Kidney (tissue), 14 donors: ENCODE data around the gene TNS3. TPM values are rescaled to one million over a fixed set of nuclear protein-coding genes. Genes with fewer than 3 reads are reported as not detected.

ENCODE experiments used
- DNase-seq, 5 donors: peaks; one replicate each; pipeline ENCODE4 v3.0.0-alpha.2; 2013 to 2020
- FAIRE-seq: peaks from 2 replicates; lab custom pipeline; 2012; peaks lifted over from hg19 to GRCh38; lab: Jason Lieb, UNC
- H3K27ac ChIP-seq, 2 donors: one replicate each; pipeline ENCODE4 v1.7.0; 2013; ENCODE audit warnings: low read depth in 2 of 2, low read length in 2 of 2, inconsistent platforms in 1 of 2
- H3K27me3 ChIP-seq: one replicate; pipeline ENCODE4 v1.7.1; 2013; ENCODE audit warnings: low read length, inconsistent platforms; ENCODE audit not compliant: control insufficient read depth, insufficient read depth
- H3K36me3 ChIP-seq, 3 donors: one replicate each; pipeline versions ENCODE4 v1.7.0 to v1.7.1; 2013; ENCODE audit warnings: low read length in 3 of 3, control low read depth in 1 of 3, inconsistent platforms in 1 of 3; ENCODE audit not compliant: insufficient read depth in 3 of 3, control insufficient read depth in 2 of 3
- H3K4me1 ChIP-seq, 3 donors: one replicate each; pipeline versions ENCODE4 v1.7.0 to v1.7.1; 2013; ENCODE audit warnings: low read length in 3 of 3, inconsistent platforms in 1 of 3, low read depth in 1 of 3; ENCODE audit not compliant: control insufficient read depth in 2 of 3, insufficient read depth in 2 of 3
- H3K4me3 ChIP-seq, 3 donors: one replicate each; pipeline versions ENCODE4 v1.7.0 to v1.8.1; 2013; ENCODE audit warnings: low read length in 3 of 3, control low read depth in 1 of 3, inconsistent platforms in 1 of 3
- H3K9ac ChIP-seq, 3 donors: one replicate each; pipeline versions ENCODE4 v1.7.0 to v1.7.1; 2013; ENCODE audit warnings: low read length in 3 of 3, control low read depth in 1 of 3, inconsistent platforms in 1 of 3
- H3K9me3 ChIP-seq, 3 donors: one replicate each; pipeline versions ENCODE4 v1.7.0 to v1.7.1; 2013; ENCODE audit warnings: low read length in 3 of 3, control low read depth in 1 of 3, inconsistent platforms in 1 of 3; ENCODE audit not compliant: control insufficient read depth in 2 of 3, insufficient read depth in 1 of 3
- intact Hi-C: fragments of 100-400 bp; cut with DNase I; formaldehyde crosslinking; loops from one replicate; pipeline ENCODE4 v1.11.1; 2022
- polyA plus RNA-seq: library from polyadenylated mRNA; stranded (reverse); fragments of 350-450 nt; fragmentation: Illumina TruSeq; extraction: RNeasy Lipid Tissue Mini Kit (QIAGEN cat#74804); gene quantifications from one replicate; pipeline ENCODE4 v1.2.3, GENCODE V29; 2014; ENCODE audit warnings: low read depth, low replicate concordance; ENCODE audit not compliant: insufficient read depth
- total RNA-seq: library from RNA; stranded (reverse); fragmentation: NEBNext Ultra II Directional; extraction: Animal tissue kit (Norgen Biotek cat#: 25700); gene quantifications from one replicate; pipeline ENCODE4 v1.2.1, GENCODE V29; 2021
- TF ChIP-seq, protein P1 (sequence below): IDR thresholded peaks from 3 replicates; pipeline ENCODE4 v1.5.1; 2012; ENCODE audit warnings: mild to moderate bottlenecking, moderate library complexity, borderline replicate concordance; ENCODE audit not compliant: insufficient read depth; ENCODE audit errors: extremely low read depth
- donor health status: control.
- donor health status: control.
- donor health status: control.
- donor health status: control.
- donor health status: control.
- donor health status: DM: yes; HTN: yes; CAD: no.
- donor health status: Normal renal cell carcinoma (clear cell type).

Gene TNS3
- total and polyA plus RNA-seq, 2 donors from 2014 or later, result 38.4 to 198 TPM

DNA sequence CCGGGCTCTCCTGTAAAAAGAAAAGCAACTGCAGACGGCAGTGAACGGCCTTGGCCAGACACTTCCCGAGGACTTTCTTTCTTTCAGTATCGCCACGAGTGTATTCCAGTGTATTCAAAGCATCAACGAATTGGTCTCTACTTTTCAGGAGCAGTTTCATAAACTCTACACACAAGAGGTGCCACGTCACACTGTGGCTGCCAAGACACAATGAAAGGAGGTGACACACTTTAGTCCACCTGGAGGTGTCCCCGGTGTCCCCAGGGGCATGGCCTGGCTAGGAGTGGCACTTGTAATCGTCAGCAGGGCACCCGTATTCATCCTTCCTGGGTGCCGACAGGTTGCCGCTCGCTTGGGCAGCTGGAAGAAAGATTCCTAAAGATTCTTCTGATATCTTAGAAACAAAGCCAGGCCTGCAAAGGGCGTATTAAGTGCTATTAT is 5.0 kb downstream of the TNS3 start:
- intact Hi-C loops, result loop anchor here (10.0 kb wide), 1 partner anchor 132 kb away; no protein-coding TSS in a partner anchor
- no peaks in the 10 kb centered on the region for H3K9me3 ChIP-seq
- H3K36me3 ChIP-seq, result peaks cover 0 to 4% (median 0%) of the 10 kb centered on the region in 3 donors
- H3K4me3 ChIP-seq, result peak overlapping the region in 1 of 3 donors; percentile 32
- H3K9ac ChIP-seq, result peak overlapping the region in 2 of 3 donors; percentile 3 to 64
- H3K27me3 ChIP-seq, result no peaks in the 10 kb centered on the region
- TF ChIP-seq, protein P1, sequence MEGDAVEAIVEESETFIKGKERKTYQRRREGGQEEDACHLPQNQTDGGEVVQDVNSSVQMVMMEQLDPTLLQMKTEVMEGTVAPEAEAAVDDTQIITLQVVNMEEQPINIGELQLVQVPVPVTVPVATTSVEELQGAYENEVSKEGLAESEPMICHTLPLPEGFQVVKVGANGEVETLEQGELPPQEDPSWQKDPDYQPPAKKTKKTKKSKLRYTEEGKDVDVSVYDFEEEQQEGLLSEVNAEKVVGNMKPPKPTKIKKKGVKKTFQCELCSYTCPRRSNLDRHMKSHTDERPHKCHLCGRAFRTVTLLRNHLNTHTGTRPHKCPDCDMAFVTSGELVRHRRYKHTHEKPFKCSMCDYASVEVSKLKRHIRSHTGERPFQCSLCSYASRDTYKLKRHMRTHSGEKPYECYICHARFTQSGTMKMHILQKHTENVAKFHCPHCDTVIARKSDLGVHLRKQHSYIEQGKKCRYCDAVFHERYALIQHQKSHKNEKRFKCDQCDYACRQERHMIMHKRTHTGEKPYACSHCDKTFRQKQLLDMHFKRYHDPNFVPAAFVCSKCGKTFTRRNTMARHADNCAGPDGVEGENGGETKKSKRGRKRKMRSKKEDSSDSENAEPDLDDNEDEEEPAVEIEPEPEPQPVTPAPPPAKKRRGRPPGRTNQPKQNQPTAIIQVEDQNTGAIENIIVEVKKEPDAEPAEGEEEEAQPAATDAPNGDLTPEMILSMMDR, result no peak
- DNase-seq, result no peak
- FAIRE-seq, result no peak
- peaks cover 9 to 75% (median 69%) of the 10 kb centered on the region in 3 donors for H3K4me1 ChIP-seq
- H3K27ac ChIP-seq, result peak overlapping the region; percentile 85 to 88

DNA sequence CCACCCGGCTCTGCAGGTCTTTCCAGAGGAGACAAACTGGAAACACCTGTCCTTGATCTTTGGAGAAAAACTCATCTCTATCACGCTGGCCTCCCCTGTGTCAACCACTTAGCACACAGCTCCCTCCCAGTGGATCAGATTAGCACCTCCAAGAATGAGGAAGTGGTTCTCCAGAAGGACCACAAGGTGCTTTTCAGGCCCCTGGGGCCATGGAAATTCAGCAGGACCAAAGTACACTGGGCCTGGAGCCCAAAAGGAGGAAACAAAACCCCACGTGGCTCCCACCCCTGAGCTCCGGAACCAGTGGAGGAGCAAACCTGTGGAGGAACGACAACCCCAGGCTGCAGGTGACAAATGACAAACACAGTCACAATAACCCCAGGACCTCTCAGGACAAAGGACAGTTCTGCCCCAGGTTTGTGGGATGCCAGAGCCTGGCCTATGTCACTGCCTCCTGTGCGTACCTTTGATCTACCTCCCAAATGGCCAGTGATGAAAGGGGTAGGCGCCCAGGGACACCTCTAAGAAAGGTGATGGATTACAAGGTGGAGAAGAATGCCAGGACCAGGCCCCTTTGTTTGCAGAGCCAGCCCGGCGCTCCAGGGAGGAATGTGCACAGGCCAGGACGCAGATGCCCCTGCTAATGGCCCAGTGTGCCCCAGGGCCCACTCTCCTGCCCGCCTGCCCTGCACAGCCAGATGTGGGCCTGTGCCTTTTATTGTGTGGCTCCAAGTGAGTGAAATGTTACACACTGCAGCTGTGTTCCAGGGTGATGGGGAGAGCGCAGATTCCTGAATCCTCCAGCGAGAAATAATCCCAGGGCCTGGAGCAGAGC is 5.7 kb downstream of the TNS3 start:
- H3K4me3 ChIP-seq, result peak overlapping the region in 1 of 3 donors; percentile 32
- TF ChIP-seq, protein P1, result no peak
- no peak for FAIRE-seq

DNA sequence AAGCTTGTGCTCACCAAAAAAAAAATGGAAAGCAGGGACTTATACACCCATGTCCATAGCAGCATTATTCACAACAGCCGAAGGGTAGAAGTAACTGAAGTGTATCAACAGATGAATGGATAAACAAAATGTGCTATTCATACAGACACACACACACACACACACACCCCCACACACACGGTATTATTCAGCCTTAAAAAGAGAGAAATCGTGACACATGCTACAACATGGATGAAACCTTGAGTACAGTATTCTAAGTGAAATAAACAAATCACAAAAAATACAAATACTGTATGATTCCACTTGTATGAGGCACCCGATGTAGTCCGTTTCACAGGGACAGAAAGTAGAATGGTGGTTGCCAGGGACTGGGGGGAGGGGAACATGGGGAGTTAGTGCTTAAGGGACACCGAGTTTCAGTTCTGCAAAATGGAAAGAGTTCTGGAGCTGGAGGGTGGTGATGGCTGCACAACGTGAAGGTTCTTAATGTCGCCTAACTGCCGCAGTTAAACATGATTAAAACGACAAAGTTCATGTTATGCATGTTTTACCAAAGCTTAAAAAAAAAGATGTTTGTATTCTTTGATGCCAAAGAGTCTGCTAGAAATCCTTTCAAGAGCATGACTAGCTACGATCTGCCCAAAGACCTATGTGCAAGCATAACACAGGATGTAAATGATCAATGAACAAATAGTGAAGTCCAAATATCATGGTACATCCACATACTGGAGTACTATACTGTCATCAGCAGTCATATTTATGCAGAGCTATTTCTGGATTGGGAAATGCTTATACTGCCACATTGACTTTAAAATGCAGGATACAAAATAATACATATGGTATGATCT is 7.2 kb downstream of the TNS3 start:
- intact Hi-C loops, result loop anchor here (10.0 kb wide), 1 partner anchor 130 kb away; no protein-coding TSS in a partner anchor

More for the DNA sequence above, 5.7 kb downstream of the TNS3 start:
- peak overlapping the region; percentile 85 to 88 for H3K27ac ChIP-seq
- peak in 2 of 5 donors; percentile 66 to 89 for DNase-seq
- peaks cover 9 to 82% (median 76%) of the 10 kb centered on the region in 3 donors for H3K4me1 ChIP-seq
- H3K9ac ChIP-seq, result peak overlapping the region in 1 of 3 donors; percentile 64
- H3K27me3 ChIP-seq, result no peaks in the 10 kb centered on the region
- no peaks in the 10 kb centered on the region for H3K9me3 ChIP-seq
- H3K36me3 ChIP-seq, result peaks cover 0 to 4% (median 0%) of the 10 kb centered on the region in 3 donors
- intact Hi-C loops, result loop anchor here (10.0 kb wide), 1 partner anchor 131 kb away; no protein-coding TSS in a partner anchor

More for the DNA sequence above, 7.2 kb downstream of the TNS3 start:
- DNase-seq, result peak in 1 of 5 donors; percentile 53
- H3K4me1 ChIP-seq, result peaks cover 16 to 91% (median 81%) of the 10 kb centered on the region in 3 donors
- peak overlapping the region in 1 of 3 donors; percentile 2 for H3K4me3 ChIP-seq
- TF ChIP-seq, protein P1, result no peak
- no peak for FAIRE-seq
- peaks cover 0 to 4% (median 0%) of the 10 kb centered on the region in 3 donors for H3K36me3 ChIP-seq
- no peaks in the 10 kb centered on the region for H3K9me3 ChIP-seq
- peak overlapping the region; percentile 90 to 93 for H3K27ac ChIP-seq
- no peaks in the 10 kb centered on the region for H3K27me3 ChIP-seq
- H3K9ac ChIP-seq, result no peak overlapping the region
